Measurements from ENCODE around the gene FBXL20. TPM values are rescaled to one million over a fixed set of nuclear protein-coding genes. Genes with fewer than 3 reads are reported as not detected.
A peak's percentile ranks its signal among the peaks of the same experiment; 100 is the strongest.

Gene FBXL20
- total and polyA plus RNA-seq, 9 of the 15 experiments (the other 6 are each of a cell fraction or from before 2014, with no cell fraction given): 1.8 to 15.1 (median 5.6) TPM

GRCh38 chr17:39335704-39336223 lies 65.7 kb downstream of the FBXL20 start (continued):
- TF ChIP-seq ZNF146 (CRISPR knock-in tag; IDR thresholded peaks at IDR 0.05; ENCODE audit: unreplicated experiment) (no peak), CBX8 (IDR thresholded peaks at IDR 0.05; ENCODE audit: borderline replicate concordance, extremely low read depth, low read depth, low read length, poor library complexity, severe bottlenecking) (no peak), SREBF2 (CRISPR knock-in tag; IDR thresholded peaks at IDR 0.05) (no peak), RREB1 (CRISPR knock-in tag; IDR thresholded peaks at IDR 0.05) (no peak), RB1 (IDR thresholded peaks at IDR 0.05; ENCODE audit: low read depth) (no peak), PKNOX1 (IDR thresholded peaks at IDR 0.05) (peak; percentile 45; the same call in 1 of the 2 replicates), ZBTB5 (IDR thresholded peaks at IDR 0.05) (no peak), ZFP1 (CRISPR knock-in tag; IDR thresholded peaks at IDR 0.05) (no peak), ZKSCAN3 (CRISPR knock-in tag; IDR thresholded peaks at IDR 0.05) (no peak), PTRF (tag; IDR thresholded peaks at IDR 0.05) (peak; percentile 50), PML (IDR thresholded peaks at IDR 0.05; ENCODE audit: low read length) (no peak), ZNF785 (CRISPR knock-in tag; IDR thresholded peaks at IDR 0.05) (no peak), MCM5 (IDR thresholded peaks at IDR 0.05; ENCODE audit: low read depth) (no peak)
- TF ChIP-seq, protein P1, sequence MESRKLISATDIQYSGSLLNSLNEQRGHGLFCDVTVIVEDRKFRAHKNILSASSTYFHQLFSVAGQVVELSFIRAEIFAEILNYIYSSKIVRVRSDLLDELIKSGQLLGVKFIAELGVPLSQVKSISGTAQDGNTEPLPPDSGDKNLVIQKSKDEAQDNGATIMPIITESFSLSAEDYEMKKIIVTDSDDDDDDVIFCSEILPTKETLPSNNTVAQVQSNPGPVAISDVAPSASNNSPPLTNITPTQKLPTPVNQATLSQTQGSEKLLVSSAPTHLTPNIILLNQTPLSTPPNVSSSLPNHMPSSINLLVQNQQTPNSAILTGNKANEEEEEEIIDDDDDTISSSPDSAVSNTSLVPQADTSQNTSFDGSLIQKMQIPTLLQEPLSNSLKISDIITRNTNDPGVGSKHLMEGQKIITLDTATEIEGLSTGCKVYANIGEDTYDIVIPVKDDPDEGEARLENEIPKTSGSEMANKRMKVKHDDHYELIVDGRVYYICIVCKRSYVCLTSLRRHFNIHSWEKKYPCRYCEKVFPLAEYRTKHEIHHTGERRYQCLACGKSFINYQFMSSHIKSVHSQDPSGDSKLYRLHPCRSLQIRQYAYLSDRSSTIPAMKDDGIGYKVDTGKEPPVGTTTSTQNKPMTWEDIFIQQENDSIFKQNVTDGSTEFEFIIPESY (CRISPR knock-in tag; IDR thresholded peaks at IDR 0.05): no peak
- TF ChIP-seq, protein P2, sequence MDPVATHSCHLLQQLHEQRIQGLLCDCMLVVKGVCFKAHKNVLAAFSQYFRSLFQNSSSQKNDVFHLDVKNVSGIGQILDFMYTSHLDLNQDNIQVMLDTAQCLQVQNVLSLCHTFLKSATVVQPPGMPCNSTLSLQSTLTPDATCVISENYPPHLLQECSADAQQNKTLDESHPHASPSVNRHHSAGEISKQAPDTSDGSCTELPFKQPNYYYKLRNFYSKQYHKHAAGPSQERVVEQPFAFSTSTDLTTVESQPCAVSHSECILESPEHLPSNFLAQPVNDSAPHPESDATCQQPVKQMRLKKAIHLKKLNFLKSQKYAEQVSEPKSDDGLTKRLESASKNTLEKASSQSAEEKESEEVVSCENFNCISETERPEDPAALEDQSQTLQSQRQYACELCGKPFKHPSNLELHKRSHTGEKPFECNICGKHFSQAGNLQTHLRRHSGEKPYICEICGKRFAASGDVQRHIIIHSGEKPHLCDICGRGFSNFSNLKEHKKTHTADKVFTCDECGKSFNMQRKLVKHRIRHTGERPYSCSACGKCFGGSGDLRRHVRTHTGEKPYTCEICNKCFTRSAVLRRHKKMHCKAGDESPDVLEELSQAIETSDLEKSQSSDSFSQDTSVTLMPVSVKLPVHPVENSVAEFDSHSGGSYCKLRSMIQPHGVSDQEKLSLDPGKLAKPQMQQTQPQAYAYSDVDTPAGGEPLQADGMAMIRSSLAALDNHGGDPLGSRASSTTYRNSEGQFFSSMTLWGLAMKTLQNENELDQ (CRISPR knock-in tag; IDR thresholded peaks at IDR 0.05; ENCODE audit: borderline replicate concordance): no peak
